ENCODE results near the gene TANC1. TPM values are rescaled to one million over a fixed set of nuclear protein-coding genes. Genes with fewer than 3 reads are reported as not detected.
A peak's percentile ranks its signal among the peaks of the same experiment; 100 is the strongest.

Gene TANC1
- total RNA-seq, 2 experiments from 2014 or later, result 0.41 to 0.47 TPM

- ChIA-PET CTCF (no interaction called here), POLR2A (interaction anchor here (0.6 kb wide), 1 partner anchor 1063 kb away, joined by 3 read pairs; no protein-coding TSS in a partner anchor)
- no peak for TF ChIP-seq CTCF (IDR thresholded peaks at IDR 0.05)
- no peak overlapping the region for H3K27ac Mint-ChIP-seq
- no peak overlapping the region for H3K27ac ChIP-seq (ENCODE audit: low read depth in 1 of 2, low read length in 2 of 2)
- no peak for ATAC-seq (ENCODE audit: poor library complexity)
- no peaks in the 10 kb centered on the region for H3K27me3 ChIP-seq (ENCODE audit: control insufficient read depth in 1 of 2, insufficient read depth in 2 of 2, low read length in 2 of 2)
- no peaks in the 10 kb centered on the region for H3K36me3 ChIP-seq (ENCODE audit: insufficient read depth, low read length)
- H3K4me3 Mint-ChIP-seq, result no peak overlapping the region
- H3K4me1 ChIP-seq (ENCODE audit: insufficient read depth, low read length), result peaks cover 24% of the 10 kb centered on the region
- DNase-seq, result peak in 1 of 14 experiments; percentile 20
- no peaks in the 10 kb centered on the region for H3K27me3 Mint-ChIP-seq
- peaks cover 15% of the 10 kb centered on the region for H3K4me1 Mint-ChIP-seq (ENCODE audit: low read depth)
- no peak overlapping the region for H3K4me3 ChIP-seq (ENCODE audit: low read length)
- H3K9me3 ChIP-seq (ENCODE audit: control insufficient read depth in 1 of 2, insufficient read depth in 1 of 2, low read length in 2 of 2), result no peaks in the 10 kb centered on the region
- no peaks in the 10 kb centered on the region for H3K36me3 Mint-ChIP-seq (ENCODE audit: low read depth)
- no peaks in the 10 kb centered on the region for H3K9me3 Mint-ChIP-seq
- intact Hi-C loops (cut with DNase I, micrococcal nuclease), result no loop called here
These were observed 118.4 kb downstream of the TANC1 start for GRCh38 chr2:159086826-159087225.

GRCh38 chr2:159088906-159089305, 120.5 kb downstream of the TANC1 start:
- Mint-ChIP-seq H3K36me3 (ENCODE audit: low read depth) (no peaks in the 10 kb centered on the region), H3K4me3 (no peak overlapping the region), H3K4me1 (ENCODE audit: low read depth) (peaks cover 36% of the 10 kb centered on the region), H3K27ac (no peak overlapping the region), H3K27me3 (no peaks in the 10 kb centered on the region), H3K9me3 (no peaks in the 10 kb centered on the region)
- Histone ChIP-seq H3K36me3 (ENCODE audit: insufficient read depth, low read length) (no peaks in the 10 kb centered on the region), H3K27me3 (ENCODE audit: control insufficient read depth in 1 of 2, insufficient read depth in 2 of 2, low read length in 2 of 2) (no peaks in the 10 kb centered on the region), H3K27ac (ENCODE audit: low read depth in 1 of 2, low read length in 2 of 2) (no peak overlapping the region), H3K4me3 (ENCODE audit: low read length) (no peak overlapping the region), H3K9me3 (ENCODE audit: control insufficient read depth in 1 of 2, insufficient read depth in 1 of 2, low read length in 2 of 2) (no peaks in the 10 kb centered on the region), H3K4me1 (ENCODE audit: insufficient read depth, low read length) (peaks cover 37% of the 10 kb centered on the region)
- ChIA-PET CTCF (interaction anchor here (0.8 kb wide), 1 partner anchor 11 kb away, joined by 3 read pairs; no protein-coding TSS in a partner anchor), POLR2A (no interaction called here)
- no peak for TF ChIP-seq CTCF (IDR thresholded peaks at IDR 0.05)
- ATAC-seq (ENCODE audit: poor library complexity), result no peak
- intact Hi-C loops (cut with DNase I, micrococcal nuclease), result no loop called here
- DNase-seq, result no peak

GRCh38 chr2:159089543-159089942, 121.1 kb downstream of the TANC1 start:
- no peak for TF ChIP-seq CTCF (IDR thresholded peaks at IDR 0.05)
- peaks cover 42% of the 10 kb centered on the region for H3K4me1 Mint-ChIP-seq (ENCODE audit: low read depth)
- Histone ChIP-seq H3K27me3 (ENCODE audit: control insufficient read depth in 1 of 2, insufficient read depth in 2 of 2, low read length in 2 of 2) (no peaks in the 10 kb centered on the region), H3K4me3 (ENCODE audit: low read length) (no peak overlapping the region), H3K36me3 (ENCODE audit: insufficient read depth, low read length) (no peaks in the 10 kb centered on the region), H3K9me3 (ENCODE audit: control insufficient read depth in 1 of 2, insufficient read depth in 1 of 2, low read length in 2 of 2) (no peaks in the 10 kb centered on the region), H3K27ac (ENCODE audit: low read depth in 1 of 2, low read length in 2 of 2) (no peak overlapping the region), H3K4me1 (ENCODE audit: insufficient read depth, low read length) (peaks cover 44% of the 10 kb centered on the region)
- no peak overlapping the region for H3K4me3 Mint-ChIP-seq
- intact Hi-C loops (cut with DNase I, micrococcal nuclease), result no loop called here
- DNase-seq, result no peak
- no peaks in the 10 kb centered on the region for H3K36me3 Mint-ChIP-seq (ENCODE audit: low read depth)
- H3K27ac Mint-ChIP-seq, result no peak overlapping the region
- H3K27me3 Mint-ChIP-seq, result no peaks in the 10 kb centered on the region
- H3K9me3 Mint-ChIP-seq, result no peaks in the 10 kb centered on the region
- CTCF ChIA-PET, result no interaction called here
- POLR2A ChIA-PET, result no interaction called here
- ATAC-seq (ENCODE audit: poor library complexity), result no peak

Measured in CD4-positive, alpha-beta T cell (primary cell).